AG09319 (cell line): ENCODE results near the gene ENPP4.

ENCODE experiments used
- DNase-seq: peaks from one replicate; pipeline ENCODE4 v3.0.0-alpha.2; 2010; ENCODE audit warnings: low read depth; ENCODE audit errors: extremely low read depth
- TF ChIP-seq, protein P1 (sequence below): IDR thresholded peaks from 2 replicates; pipeline ENCODE4 v1.5.1; 2011; ENCODE audit warnings: low read depth, mild to moderate bottlenecking, inconsistent platforms, low read length, moderate library complexity

ENPP4 gene

DNA sequence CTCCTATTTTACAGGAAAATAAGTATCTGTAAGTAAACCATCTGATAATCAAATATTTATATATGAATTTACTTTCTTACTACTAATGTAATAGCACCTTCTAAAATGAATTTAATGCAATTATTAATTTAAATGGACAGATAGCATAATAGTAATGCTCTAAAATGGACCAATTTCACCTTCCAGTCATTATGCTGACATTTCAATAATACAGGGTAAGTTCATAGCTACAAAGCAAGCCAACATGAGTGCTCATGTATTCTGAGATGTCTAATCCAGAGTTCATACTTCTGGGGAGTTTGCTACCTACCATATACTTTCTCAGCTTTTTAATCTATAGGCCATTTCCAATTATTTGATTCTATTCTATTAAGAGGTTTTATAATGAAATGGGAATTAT, 29.4 kb downstream of the ENPP4 start:
- DNase-seq = no peak
- TF ChIP-seq, protein P1, sequence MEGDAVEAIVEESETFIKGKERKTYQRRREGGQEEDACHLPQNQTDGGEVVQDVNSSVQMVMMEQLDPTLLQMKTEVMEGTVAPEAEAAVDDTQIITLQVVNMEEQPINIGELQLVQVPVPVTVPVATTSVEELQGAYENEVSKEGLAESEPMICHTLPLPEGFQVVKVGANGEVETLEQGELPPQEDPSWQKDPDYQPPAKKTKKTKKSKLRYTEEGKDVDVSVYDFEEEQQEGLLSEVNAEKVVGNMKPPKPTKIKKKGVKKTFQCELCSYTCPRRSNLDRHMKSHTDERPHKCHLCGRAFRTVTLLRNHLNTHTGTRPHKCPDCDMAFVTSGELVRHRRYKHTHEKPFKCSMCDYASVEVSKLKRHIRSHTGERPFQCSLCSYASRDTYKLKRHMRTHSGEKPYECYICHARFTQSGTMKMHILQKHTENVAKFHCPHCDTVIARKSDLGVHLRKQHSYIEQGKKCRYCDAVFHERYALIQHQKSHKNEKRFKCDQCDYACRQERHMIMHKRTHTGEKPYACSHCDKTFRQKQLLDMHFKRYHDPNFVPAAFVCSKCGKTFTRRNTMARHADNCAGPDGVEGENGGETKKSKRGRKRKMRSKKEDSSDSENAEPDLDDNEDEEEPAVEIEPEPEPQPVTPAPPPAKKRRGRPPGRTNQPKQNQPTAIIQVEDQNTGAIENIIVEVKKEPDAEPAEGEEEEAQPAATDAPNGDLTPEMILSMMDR = no peak

DNA sequence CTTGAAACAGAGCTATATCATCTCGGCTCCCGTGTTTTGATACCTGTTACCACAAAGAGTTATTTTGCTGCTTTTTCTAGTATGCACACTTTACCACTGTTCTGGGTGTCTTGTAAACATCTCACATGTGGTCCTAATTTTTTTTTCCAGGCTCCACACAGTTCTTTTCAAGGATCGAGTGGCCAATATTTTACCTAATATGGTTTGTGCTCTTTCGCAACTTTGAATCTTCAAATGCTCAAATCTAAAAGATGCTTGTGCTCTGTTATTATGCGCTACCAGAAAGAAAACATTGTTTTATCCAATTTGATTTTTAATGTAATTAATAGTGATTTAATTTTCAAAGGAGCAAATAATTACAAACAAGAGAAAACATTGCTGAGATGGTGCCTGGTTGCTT, 30.3 kb downstream of the ENPP4 start:
- DNase-seq = no peak
- TF ChIP-seq, protein P1 = no peak

DNA sequence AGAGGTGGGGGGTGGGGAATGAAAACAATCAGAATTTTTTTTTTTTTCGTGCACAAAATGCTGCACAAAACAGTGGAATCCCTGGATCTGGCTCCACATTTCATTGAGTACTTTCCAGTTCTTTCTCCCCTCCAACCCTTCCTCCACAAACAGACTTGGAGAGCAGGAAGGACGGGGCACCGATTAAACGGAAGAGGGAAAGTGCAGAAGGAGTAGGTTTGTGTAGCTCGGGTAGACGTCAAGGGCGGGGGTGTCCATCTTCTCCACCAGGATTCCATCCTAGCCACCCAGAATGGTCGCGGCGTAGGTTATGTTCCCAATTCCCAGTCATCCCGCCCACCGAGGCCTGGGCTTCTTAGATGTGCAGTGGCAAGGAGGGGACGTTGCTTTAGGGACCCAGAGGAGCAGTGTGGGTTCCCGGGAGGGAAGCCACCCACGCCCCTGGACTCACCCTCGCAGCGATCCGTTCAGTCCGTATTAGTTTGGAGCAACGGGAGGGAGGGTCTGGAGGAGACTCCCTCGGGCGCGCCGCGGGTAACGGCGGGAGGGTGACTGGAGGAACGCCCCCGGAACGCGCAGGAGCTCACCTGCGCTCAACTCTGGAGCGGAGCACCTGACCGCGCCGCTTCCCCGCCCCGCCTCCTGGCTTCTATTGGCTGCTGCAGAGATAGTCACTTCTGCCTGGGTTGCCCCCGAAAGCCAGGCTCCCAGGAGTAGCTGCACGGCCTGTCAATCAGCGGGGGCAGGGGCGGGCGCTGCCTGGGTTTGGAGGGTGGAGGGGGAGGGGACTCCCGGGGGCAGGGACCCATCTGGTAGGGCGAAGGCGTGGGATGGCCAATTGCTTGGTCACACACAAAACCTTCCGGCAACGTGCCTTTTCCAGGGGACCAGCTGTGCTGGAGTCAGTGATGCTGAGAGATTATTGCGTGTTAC, 40.8 kb downstream of the ENPP4 start, which contains the start of gene ENPP5:
Gene ENPP5 (minus strand): TSS at position 624 of the 933 bp plus-strand sequence. CDS start 2,718 bp downstream, outside the sequence.
- no peak for DNase-seq
- TF ChIP-seq, protein P1 = no peak

GRCh38 chr6:46172176-46172575, 42.4 kb downstream of the ENPP4 start:
- TF ChIP-seq, protein P1 = no peak
- no peak for DNase-seq

DNA sequence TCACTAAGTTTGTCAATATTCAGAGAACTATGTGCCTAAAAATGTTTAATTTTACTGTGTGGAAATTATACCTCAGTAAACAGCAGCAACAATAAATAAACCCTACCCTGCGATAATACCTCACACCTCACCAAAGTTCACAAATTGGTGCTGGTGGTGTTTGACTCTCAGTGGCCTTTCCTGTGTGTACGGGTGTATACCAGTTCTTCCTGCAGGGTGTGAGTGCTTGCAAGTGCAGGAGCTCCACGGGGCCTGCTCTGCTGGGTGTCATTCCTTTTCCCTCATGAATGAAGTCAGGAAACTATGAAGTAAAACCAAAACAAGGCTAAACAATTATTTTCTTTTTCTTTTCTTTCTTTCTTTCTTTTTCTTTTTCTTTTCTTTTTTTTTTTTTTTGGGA, 45.1 kb downstream of the ENPP4 start:
- TF ChIP-seq, protein P1 = no peak
- DNase-seq = no peak

- TF ChIP-seq, protein P1 = no peak
- no peak for DNase-seq
Measured at GRCh38 chr6:46175446-46175845, 45.7 kb downstream of the ENPP4 start.

- TF ChIP-seq, protein P1 = no peak
- DNase-seq = no peak
Measured at GRCh38 chr6:46175976-46176375, 46.2 kb downstream of the ENPP4 start.
